Muscle layer of duodenum (tissue), 2 donors: Measurements from ENCODE around the gene MGAT5B.

Source experiments
- H3K27ac ChIP-seq: one replicate; pipeline ENCODE4 v1.7.0; 2013; ENCODE audit warnings: mild to moderate bottlenecking, low read length
- H3K27me3 ChIP-seq: one replicate; pipeline ENCODE4 v1.7.0; 2013; ENCODE audit warnings: low read depth, mild to moderate bottlenecking, control low read depth, low read length
- H3K36me3 ChIP-seq, 2 donors: one replicate each; pipeline ENCODE4 v1.7.0; 2013; ENCODE audit warnings: low read length in 2 of 2, control low read depth in 1 of 2, mild to moderate bottlenecking in 1 of 2; ENCODE audit not compliant: insufficient read depth in 2 of 2, control insufficient read depth in 1 of 2
- H3K4me1 ChIP-seq, 2 donors: one replicate each; pipeline ENCODE4 v1.7.0; 2013; ENCODE audit warnings: low read length in 2 of 2, mild to moderate bottlenecking in 2 of 2, control low read depth in 1 of 2, moderate library complexity in 1 of 2; ENCODE audit not compliant: insufficient read depth in 2 of 2, control insufficient read depth in 1 of 2
- H3K4me3 ChIP-seq, 2 donors: one replicate each; pipeline ENCODE4 v1.7.0; 2013; ENCODE audit warnings: low read length in 2 of 2, low read depth in 1 of 2, mild to moderate bottlenecking in 1 of 2
- H3K9me3 ChIP-seq, 2 donors: one replicate each; pipeline ENCODE4 v1.7.0; 2013; ENCODE audit warnings: low read length in 2 of 2, control low read depth in 1 of 2, mild to moderate bottlenecking in 1 of 2; ENCODE audit not compliant: control insufficient read depth in 1 of 2
- donor health status: healthy.

Gene MGAT5B

GRCh38 chr17:76880971-76881370 lies 12.8 kb downstream of the MGAT5B start:
- no peaks in the 10 kb centered on the region for H3K27me3 ChIP-seq
- H3K27ac ChIP-seq = no peak overlapping the region

DNA sequence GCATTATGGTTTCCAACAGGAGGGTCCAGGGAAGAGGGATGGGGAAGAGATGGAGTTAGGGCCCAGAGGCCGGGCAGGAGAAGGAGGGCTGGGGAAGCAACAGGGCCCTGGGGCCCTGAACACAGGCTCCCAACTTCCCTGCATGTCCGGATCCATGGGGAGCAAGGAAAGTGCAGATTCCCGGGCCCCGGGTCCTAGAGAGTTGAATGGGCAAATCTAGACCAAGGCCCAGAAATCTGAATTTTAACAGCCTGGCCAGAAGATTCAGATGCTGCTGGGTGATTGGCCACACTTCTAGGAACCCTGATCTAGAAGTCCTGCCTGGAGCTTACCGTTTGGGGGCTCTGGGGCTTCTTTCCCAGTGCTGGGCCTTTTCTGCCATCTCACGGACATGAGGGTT lies 13.2 kb downstream of the MGAT5B start:
- no peaks in the 10 kb centered on the region for H3K4me1 ChIP-seq
- no peaks in the 10 kb centered on the region for H3K9me3 ChIP-seq
- no peak overlapping the region for H3K4me3 ChIP-seq
- no peak overlapping the region for H3K27ac ChIP-seq
- no peaks in the 10 kb centered on the region for H3K27me3 ChIP-seq
- H3K36me3 ChIP-seq = no peaks in the 10 kb centered on the region

More at GRCh38 chr17:76880971-76881370, 12.8 kb downstream of the MGAT5B start:
- no peaks in the 10 kb centered on the region for H3K36me3 ChIP-seq
- no peaks in the 10 kb centered on the region for H3K4me1 ChIP-seq
- no peaks in the 10 kb centered on the region for H3K9me3 ChIP-seq
- no peak overlapping the region for H3K4me3 ChIP-seq

DNA sequence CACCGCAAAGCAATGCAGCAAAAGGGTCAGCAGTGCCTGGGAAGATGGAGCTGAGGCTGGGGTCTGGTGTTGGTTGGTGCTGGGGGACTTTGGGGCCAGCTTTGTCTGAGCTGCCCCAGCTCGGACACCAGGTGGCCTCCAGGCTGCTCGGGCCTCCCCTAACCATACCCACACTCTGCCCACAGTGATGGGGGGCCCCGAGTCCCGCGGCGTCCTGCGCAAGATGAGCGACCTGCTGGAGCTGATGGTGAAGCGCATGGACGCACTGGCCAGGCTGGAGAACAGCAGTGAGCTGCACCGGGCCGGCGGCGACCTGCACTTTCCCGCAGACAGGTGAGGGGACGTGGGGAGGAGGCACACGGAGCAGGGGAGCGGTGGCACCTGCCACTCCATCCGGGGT lies 13.8 kb downstream of the MGAT5B start:
- no peaks in the 10 kb centered on the region for H3K9me3 ChIP-seq
- no peak overlapping the region for H3K4me3 ChIP-seq
- H3K27me3 ChIP-seq = no peaks in the 10 kb centered on the region
- H3K4me1 ChIP-seq = no peaks in the 10 kb centered on the region
- H3K36me3 ChIP-seq = no peaks in the 10 kb centered on the region
- no peak overlapping the region for H3K27ac ChIP-seq

DNA sequence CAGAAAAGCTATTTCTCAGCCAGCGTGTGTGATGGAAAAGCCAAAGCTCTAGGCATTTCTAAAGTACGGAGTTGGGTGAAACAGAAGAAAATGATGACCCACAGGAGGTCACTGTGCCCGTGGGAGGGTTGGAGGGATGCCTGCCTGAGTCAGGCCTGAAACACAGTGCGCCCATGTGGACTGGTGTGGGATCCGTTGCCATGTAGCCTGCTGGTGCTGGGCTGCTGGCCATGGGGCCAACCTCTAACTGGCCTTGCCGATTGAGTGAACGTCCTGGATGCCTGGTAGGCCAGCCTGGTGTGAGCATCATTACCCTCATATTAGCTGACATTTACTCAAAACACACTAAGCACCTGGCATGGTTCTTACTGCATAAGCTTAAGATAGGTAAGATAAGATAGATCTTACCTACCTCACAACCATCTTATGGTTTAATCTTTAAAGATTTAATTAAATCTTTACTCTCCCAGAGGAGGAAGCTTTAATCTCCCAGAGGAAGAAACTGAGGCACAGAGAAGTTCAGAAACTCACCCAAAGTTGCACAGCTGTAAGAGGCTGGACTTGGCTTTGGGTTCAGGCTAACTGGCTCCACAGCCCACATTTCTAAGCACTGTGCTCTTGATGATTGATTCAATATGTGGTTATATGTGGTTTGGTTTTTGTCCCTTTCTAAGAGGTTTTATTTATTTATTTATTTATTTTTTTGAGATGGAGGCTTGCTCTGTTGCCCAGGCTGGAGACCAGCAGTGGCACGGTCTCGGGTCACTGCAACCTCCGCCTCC lies 15.7 kb downstream of the MGAT5B start:
- no peaks in the 10 kb centered on the region for H3K27me3 ChIP-seq
- H3K9me3 ChIP-seq = no peaks in the 10 kb centered on the region
- H3K4me1 ChIP-seq = no peaks in the 10 kb centered on the region
- H3K27ac ChIP-seq = no peak overlapping the region
- no peaks in the 10 kb centered on the region for H3K36me3 ChIP-seq
- no peak overlapping the region for H3K4me3 ChIP-seq

DNA sequence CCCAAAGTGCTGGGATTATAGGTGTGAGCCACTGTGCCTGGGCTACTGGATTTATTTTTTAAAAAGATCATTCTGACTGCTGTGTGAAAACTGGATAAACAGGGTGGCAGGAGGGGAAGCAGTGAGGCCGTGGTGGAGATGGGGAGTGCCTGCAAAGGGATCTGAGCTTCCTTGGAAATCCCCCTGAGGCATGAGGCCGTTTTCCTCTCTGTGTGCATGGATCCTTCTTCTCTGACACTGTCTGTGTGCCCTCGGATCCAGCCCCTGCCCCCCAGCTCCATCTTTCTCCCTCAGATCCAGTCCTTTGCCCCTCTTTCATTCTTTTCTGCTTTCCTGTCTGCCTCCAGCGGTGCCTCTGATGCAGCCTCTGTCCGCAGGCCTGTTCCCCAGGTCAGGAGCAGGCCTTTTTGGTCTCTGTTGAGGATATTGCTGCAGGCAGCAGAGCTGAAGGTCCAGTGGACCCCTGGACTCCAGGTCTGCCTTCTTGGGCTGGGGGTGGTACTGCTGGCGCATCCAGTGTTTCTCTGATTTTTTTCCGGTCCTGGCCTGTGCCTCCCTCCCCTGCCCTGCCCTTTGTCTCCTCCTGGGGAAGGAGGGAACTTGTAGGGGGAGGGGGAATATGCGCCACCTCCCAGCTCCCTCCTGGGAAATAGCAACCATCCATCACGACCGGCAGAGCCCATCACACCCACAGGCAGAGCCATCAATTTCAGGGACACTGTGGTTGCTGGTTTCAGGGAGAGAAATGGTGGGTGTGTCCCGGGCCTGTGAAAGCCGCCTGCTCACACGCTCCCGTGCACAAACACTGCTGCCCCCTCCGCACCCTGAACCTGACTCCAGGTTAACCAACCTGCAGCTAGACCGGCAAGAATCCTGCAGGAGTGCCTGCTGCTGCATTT lies 17.0 kb downstream of the MGAT5B start:
- H3K4me1 ChIP-seq = no peaks in the 10 kb centered on the region
- H3K9me3 ChIP-seq = no peaks in the 10 kb centered on the region
- H3K4me3 ChIP-seq = no peak overlapping the region
- no peaks in the 10 kb centered on the region for H3K27me3 ChIP-seq
- no peak overlapping the region for H3K27ac ChIP-seq
- no peaks in the 10 kb centered on the region for H3K36me3 ChIP-seq

DNA sequence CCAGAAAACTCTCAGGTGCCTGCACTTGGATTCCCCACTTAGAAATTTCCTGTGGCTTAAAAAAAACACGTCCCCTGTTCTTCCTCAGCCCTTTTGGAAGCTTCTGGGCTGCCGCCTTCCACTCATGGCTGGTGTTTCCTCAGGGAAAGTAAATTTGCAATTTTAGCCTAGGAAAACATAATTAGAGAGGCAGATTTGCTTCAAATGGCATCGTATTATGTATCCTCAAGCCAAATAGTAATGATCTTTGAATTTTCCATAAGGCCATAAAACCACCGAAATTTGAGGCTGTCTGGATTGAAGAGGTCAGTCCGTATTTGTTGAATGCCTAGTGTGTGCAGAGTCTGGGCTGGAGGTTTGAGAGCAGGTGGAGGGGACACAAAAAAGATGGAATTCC lies 17.7 kb downstream of the MGAT5B start:
- no peaks in the 10 kb centered on the region for H3K27me3 ChIP-seq
- H3K4me3 ChIP-seq = no peak overlapping the region
- H3K9me3 ChIP-seq = no peaks in the 10 kb centered on the region
- H3K36me3 ChIP-seq = no peaks in the 10 kb centered on the region
- H3K27ac ChIP-seq = no peak overlapping the region
- no peaks in the 10 kb centered on the region for H3K4me1 ChIP-seq

GRCh38 chr17:76886395-76886794 lies 18.2 kb downstream of the MGAT5B start:
- Histone ChIP-seq H3K27me3 (no peaks in the 10 kb centered on the region), H3K9me3 (no peaks in the 10 kb centered on the region), H3K4me3 (no peak overlapping the region), H3K27ac (no peak overlapping the region), H3K4me1 (no peaks in the 10 kb centered on the region), H3K36me3 (no peaks in the 10 kb centered on the region)

DNA sequence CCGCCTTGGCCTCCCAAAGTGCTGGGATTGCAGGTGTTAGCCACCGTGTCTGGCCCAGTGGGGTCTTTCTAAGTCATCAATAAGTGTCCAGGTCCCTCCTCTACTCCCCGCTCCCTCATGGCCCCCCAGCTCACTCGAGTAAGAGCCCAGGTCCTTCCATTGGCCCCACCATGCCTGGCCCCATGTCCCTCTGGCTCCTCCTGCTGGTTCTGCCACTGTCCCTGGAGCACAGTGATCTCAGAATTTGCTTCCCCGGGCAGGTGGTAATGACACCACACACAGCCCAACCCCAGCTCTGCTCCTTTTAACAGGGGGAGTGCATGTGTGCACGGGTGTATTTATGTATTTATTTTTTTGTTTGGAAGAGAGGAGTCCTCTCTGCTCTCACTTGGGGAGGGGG lies 19.6 kb downstream of the MGAT5B start:
- H3K27me3 ChIP-seq = no peaks in the 10 kb centered on the region
- no peak overlapping the region for H3K4me3 ChIP-seq
- no peaks in the 10 kb centered on the region for H3K9me3 ChIP-seq
- no peaks in the 10 kb centered on the region for H3K4me1 ChIP-seq
- no peak overlapping the region for H3K27ac ChIP-seq
- no peaks in the 10 kb centered on the region for H3K36me3 ChIP-seq

GRCh38 chr17:76888661-76889060 lies 20.5 kb downstream of the MGAT5B start:
- Histone ChIP-seq H3K4me3 (no peak overlapping the region), H3K27me3 (no peaks in the 10 kb centered on the region), H3K4me1 (no peaks in the 10 kb centered on the region), H3K27ac (no peak overlapping the region), H3K9me3 (no peaks in the 10 kb centered on the region), H3K36me3 (no peaks in the 10 kb centered on the region)

GRCh38 chr17:76889323-76889722 lies 21.1 kb downstream of the MGAT5B start:
- Histone ChIP-seq H3K36me3 (no peaks in the 10 kb centered on the region), H3K4me3 (no peak overlapping the region), H3K27me3 (no peaks in the 10 kb centered on the region), H3K4me1 (no peaks in the 10 kb centered on the region), H3K27ac (no peak overlapping the region), H3K9me3 (no peaks in the 10 kb centered on the region)

- no peaks in the 10 kb centered on the region for H3K36me3 ChIP-seq
- H3K27ac ChIP-seq = no peak overlapping the region
- no peaks in the 10 kb centered on the region for H3K27me3 ChIP-seq
- H3K4me3 ChIP-seq = no peak overlapping the region
- no peaks in the 10 kb centered on the region for H3K9me3 ChIP-seq
- no peaks in the 10 kb centered on the region for H3K4me1 ChIP-seq
Observed at GRCh38 chr17:76892329-76892728, 24.1 kb downstream of the MGAT5B start.
